GM18499 (cell line): ENCODE data around the gene PRR30.
"Not testable (repeated sequence)": the region's sequence is repeated elsewhere in the genome, so short reads cannot be mapped to it uniquely, and the experiment has no call there.

Experiments
- ATAC-seq: cut with Tn5 transposase; IDR thresholded peaks from one replicate; pipeline ENCODE4 v1.9.1; 2021; ENCODE audit warnings: moderate number of reproducible peaks; ENCODE audit not compliant: insufficient read depth, unreplicated experiment

Gene PRR30

DNA sequence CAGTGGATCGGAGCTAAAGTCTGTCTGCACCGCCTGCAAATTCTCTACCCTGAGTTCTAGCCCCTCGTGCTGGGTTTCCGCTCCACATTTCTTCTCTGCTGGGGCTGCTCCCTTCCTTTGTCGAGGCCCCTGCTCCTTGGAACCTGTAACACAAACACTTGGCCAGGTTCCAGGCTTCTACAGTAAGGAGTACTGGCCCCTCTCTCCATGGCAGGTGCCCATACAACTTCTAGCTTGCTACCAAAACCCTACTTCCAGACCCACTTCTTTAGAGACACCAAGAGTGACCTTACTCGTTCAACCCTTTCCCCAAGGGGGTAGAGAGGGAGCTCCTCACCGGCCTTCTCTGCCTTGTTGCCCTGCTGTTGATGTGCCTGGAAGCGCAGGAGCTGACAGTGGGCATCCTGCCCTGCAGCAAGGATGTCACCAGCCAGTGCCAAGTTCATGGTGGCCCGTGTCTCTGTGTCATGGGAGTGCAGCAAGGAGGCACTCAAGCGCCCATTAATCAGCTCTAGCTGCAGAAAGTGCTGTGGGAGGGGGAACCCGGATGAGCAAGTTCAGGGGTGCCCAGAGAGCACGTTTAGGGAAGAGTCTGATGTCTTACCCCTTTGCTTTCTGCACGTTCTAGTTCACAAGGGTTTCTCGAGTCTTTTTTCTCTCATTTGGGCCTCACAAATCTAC, 5.9 kb downstream of the PRR30 start:
- no peak for ATAC-seq

GRCh38 chr2:27131429-27131828, 7.8 kb downstream of the PRR30 start:
- ATAC-seq, result no peak

GRCh38 chr2:27130396-27130795, 8.8 kb downstream of the PRR30 start:
- no peak for ATAC-seq

DNA sequence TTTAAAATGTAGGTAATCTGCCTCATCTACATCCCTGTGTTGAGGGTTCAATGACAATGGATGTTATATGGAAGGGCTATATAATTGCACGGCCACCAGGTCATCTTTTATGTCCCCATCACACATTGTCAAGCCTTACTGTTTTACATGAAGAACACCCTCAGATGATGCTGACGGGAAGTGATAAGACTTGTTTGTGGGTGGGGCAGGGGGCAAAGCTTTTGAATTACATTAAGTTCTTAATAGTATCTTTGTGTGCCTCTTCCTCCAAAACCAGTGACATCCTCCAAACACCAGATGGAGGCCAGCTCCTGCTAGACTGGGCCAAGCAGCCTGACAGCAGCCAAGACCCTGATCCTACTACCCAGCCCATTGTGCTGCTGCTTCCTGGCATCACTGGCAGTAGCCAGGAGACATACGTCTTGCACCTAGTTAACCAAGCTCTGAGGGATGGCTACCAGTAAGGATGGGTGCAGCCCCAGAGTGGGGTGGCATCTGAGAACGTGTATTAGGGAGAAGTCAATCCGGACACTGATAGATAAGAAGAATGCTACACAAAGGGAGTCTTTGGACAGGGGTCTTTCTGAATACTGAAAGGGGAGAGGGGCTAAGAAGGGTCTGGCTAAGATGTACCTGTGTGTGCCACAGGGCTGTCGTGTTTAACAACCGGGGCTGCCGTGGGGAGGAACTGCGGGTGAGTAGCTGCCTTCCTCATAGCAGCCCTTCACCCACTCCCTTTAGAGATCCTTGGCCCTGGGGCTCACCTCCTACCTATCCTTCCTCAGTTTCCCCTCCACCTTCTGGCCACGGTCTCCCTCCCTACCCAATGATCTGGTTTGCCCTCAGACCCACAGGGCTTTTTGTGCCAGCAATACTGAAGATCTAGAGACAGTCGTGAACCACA, 10.3 kb downstream of the PRR30 start:
- no peak for ATAC-seq

DNA sequence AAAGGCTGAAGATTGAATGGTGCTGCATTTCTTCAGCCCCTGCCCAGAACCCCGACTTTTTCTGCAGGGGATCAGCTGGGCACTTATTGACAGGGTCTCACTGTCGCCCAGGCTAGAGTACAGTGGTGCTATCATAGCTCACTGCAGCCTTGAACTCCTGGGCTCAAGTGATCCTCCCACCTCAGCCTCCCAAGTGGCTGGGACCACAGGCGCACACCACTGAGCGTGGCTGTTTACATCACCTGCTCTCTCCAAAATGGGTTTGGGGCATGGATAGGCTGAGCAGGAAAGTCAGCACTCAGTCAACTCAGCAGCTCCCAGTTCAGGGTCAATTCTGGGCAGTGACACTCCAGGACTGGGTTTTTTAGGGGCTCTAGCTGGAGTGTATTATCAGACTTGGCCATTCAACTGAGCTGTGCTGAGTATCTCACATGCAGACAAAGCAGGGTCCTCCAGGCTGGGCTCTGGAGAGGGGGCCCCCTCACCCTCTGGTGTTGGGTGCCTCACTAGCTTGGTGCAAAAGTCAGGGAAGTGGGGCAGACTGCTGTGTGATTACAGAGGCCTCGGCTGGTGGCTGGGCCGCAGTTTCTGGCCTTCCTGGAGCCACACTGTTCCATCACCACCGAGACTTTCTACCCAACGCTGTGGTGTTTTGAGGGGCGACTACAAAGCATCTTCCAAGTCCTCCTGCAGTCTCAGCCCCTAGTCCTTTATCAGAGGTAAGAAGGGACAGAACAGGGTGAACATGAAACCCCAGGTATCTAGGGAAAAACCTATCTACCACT, 11.1 kb downstream of the PRR30 start:
- no peak for ATAC-seq

GRCh38 chr2:27126252-27126710, 12.9 kb downstream of the PRR30 start:
- ATAC-seq, result no peak

DNA sequence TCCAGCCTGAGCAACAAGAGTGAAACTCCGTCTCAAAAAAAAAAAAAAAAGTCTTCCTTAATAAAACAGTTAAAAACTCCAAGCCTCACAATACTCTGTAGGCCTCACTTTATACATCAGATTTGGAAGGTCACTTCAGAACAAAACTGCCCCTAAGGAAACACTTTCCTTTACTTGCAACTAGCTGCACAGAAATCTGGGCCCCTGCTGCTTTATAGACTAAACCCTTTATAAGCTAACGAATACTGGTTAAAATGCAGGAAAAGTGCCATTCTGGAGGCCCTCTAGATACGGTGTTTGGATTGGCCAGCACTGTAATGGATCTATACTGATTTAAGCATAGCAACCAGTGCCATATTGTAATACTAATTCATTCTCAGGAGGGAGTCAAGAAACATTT, 14.1 kb downstream of the PRR30 start:
- no peak for ATAC-seq

- no peak for ATAC-seq
Observed at GRCh38 chr2:27123302-27124150, 15.7 kb downstream of the PRR30 start, which contains the start of gene ABHD1. Gene ABHD1, plus strand, starts transcription at chr2:27123815. Its CDS starts 134 bp downstream, at chr2:27123949.

GRCh38 chr2:27122791-27123190, 16.4 kb downstream of the PRR30 start:
- no peak for ATAC-seq

DNA sequence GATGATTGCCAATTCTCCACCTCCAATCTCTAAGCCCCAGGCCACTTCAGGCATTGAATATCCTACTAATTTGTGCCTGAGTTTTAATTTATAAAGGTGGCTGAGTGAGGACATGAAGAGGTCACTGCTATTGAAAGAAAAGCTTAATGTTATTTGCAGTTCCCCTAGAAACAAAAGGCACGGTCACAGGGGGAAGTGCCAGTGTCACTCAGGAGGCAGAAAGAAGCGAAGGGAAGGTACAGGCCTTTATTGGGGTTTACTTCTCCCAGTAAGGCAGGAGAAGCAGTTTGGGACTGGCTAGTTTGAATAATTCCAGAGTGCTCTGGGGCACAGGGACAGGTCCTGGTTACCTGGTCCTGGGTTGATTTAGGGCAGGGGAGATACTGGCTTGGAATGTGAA, 17.3 kb downstream of the PRR30 start:
- no peak for ATAC-seq

DNA sequence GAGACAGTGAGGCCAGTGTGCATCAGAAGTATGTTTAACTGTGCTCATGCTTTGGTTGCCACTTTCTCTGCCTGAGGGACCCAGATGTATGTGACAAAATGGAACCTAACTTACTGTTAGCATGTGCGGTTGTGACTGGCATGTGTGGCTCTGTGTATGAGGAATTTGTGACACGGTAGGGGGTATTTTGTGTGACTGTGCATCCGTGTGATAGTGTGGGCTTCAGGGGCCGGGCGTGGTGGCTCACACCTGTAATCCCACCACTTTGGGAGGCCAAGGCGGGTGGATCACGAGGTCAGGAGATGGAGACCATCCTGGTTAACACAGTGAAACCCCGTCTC, 19.9 kb downstream of the PRR30 start:
- not testable (repeated sequence) for ATAC-seq

- no peak for ATAC-seq
Observed at GRCh38 chr2:27118525-27119329, 20.5 kb downstream of the PRR30 start, which contains the start of gene CGREF1. Gene CGREF1, minus strand, starts transcription at chr2:27119128. Its CDS starts 14,762 bp downstream, at chr2:27104366.

GRCh38 chr2:27117995-27118524, 21.1 kb downstream of the PRR30 start:
- no peak for ATAC-seq

GRCh38 chr2:27115519-27115918, 23.7 kb downstream of the PRR30 start:
- no peak for ATAC-seq

DNA sequence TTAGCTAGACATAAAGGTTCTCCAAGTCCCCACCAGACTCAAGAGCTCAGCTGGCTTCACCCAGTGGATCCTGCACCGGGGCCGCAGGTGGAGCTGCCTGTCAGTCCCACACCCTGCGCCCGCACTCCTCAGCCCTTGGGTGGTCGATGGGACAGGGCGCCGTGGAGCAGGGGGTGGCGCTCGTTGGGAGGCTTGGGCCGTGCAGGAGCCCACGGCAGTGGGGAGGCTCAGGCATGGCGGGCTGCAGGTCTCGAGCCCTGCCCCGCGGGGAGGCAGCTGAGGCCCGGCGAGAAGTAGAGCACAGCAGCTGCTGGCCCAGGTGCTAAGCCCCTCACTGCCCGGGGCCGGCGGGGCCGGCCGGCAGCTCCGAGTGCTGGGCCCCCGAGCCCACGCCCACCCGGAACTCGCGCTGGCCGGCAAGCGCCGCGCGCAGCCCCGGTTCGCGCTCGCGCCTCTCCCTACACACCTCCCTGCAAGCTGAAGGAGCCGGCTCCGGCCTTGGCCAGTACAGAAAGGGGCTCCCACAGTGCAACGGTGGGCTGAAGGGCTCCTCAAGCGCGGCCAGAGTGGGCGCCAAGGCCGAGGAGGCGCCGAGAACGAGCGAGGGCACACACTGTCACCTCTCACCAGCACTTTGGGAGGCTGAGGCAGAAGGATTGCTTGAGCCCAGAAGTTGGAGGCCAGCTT, 27.7 kb downstream of the PRR30 start:
- not testable (repeated sequence) for ATAC-seq

DNA sequence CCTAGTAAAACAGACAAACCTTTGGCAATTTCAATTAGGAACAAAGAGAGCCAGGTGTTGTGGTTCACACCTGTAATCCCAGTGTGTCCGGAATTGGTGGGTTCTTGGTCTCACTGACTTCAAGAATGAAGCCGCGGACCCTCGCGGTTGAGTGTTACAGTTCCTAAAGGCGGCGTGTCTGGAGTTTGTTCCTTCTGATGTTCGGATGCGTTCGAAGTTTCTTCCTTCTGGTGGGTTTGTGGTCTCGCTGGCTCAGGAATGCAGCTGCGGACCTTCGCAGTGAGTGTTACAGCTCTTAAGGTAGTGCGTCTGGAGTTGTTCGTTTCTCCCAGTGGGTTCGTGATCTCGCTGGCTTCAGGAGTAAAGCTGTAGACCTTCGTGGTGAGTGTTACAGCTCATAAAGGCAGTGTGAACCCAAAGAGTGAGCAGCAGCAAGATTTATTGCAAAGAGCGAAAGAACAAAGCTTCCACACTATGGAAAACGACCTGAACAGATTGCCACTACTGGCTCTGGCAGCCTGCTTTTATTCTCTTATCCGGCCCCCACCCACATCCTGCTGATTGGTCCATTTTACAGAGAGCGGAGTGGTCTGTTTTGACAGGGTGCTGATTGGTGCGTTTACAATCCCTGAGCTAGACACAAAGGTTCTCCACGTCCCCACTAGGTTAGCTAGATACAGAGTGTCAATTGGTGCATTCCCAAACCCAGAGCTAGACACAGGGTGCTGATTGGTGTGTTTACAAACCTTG, 28.4 kb downstream of the PRR30 start:
- ATAC-seq, result not testable (repeated sequence)

GRCh38 chr2:27109083-27109482, 30.1 kb downstream of the PRR30 start:
- no peak for ATAC-seq
